Measurements from ENCODE around the gene TP53INP2. TPM values are rescaled to one million over a fixed set of nuclear protein-coding genes. Genes with fewer than 3 reads are reported as not detected.

TP53INP2 gene
- total and polyA plus RNA-seq, 2 of the 8 experiments (the other 6 are each of a cell fraction or from before 2014, with no cell fraction given) = 2.4 to 4.8 TPM

DNA sequence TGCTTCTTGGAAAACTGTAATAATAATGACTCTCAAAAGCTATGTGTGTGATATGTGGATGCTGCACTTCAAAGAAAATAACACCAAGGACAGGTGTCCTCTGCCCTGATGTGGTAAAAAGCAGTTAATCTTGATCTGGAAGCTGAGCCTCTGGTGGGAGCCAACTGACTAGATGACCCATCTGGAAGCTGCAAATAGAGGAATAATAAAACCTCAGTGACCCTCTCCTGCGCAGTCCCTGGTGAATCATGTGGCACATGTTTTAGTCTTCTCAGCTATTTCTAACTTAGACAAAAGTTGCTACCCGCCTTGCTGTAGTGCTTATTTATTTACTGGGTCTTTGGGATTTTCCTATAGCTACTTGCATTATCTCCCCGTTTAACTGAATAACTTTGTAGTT lies 47.3 kb downstream of the TP53INP2 start:
- TF ChIP-seq USF2 (IDR thresholded peaks at IDR 0.05; ENCODE audit: low read length) = no peak
- no peak for TF ChIP-seq ZNF274 (IDR thresholded peaks at IDR 0.05; ENCODE audit: borderline replicate concordance, extremely low read depth, low read length)
- TF ChIP-seq KDM4A (IDR thresholded peaks at IDR 0.05; ENCODE audit: low read depth, low read length, severe bottlenecking) = no peak
- no peak for TF ChIP-seq ATF3 (IDR thresholded peaks at IDR 0.05; ENCODE audit: insufficient read depth, low read depth, low read length)
- no peak for TF ChIP-seq ASH2L (IDR thresholded peaks at IDR 0.05; ENCODE audit: low read length)
- no peak for TF ChIP-seq POLR2A (IDR thresholded peaks at IDR 0.05; ENCODE audit: control extremely low read depth in 1 of 2, low read depth in 2 of 2, low read length in 2 of 2)
- no peak for TF ChIP-seq TAF7 (optimal IDR thresholded peaks at IDR 0.05; ENCODE audit: borderline replicate concordance, low read depth, low read length)
- TF ChIP-seq CBX5 (IDR thresholded peaks at IDR 0.05; ENCODE audit: low read depth, low read length) = no peak
- TF ChIP-seq MAX (IDR thresholded peaks at IDR 0.05) = no peak
- no peak for TF ChIP-seq BRCA1 (IDR thresholded peaks at IDR 0.05; ENCODE audit: low read depth, low read length)
- TF ChIP-seq SP1 (IDR thresholded peaks at IDR 0.05; ENCODE audit: low read depth, low read length) = no peak
- CTCF ChIA-PET (ENCODE audit: partially characterized antibody) = interaction anchor here (0.5 to 0.9 kb wide), 2 partner anchors 16 to 34 kb away, joined by 3 to 5 read pairs; no protein-coding TSS in a partner anchor

More for the DNA sequence above, 47.3 kb downstream of the TP53INP2 start:
- FAIRE-seq (no peak), DNase-seq (ENCODE audit: low read depth in 1 of 2, low spot score in 2 of 2) (no peak)
- no peak overlapping the region for H2BK12ac ChIP-seq (ENCODE audit: low read depth, low read length)
- H2BK15ac ChIP-seq (ENCODE audit: low read length) = no peak overlapping the region
- H4K8ac ChIP-seq (ENCODE audit: extremely low read depth, insufficient read depth, low read length) = no peak overlapping the region
- no peak overlapping the region for H3K18ac ChIP-seq (ENCODE audit: extremely low read depth, low read length)
- H3K56ac ChIP-seq (replicated peaks; ENCODE audit: insufficient read length, low read depth, low read length) = no peak overlapping the region
- no peak overlapping the region for H3K27ac ChIP-seq (ENCODE audit: low read depth, low read length)
- H3K14ac ChIP-seq (ENCODE audit: insufficient read length) = no peak overlapping the region
- H3K79me1 ChIP-seq (ENCODE audit: low read depth, low read length) = no peaks in the 10 kb centered on the region
- no peaks in the 10 kb centered on the region for H3K4me1 ChIP-seq (replicated peaks in 1 of 4; ENCODE audit: control insufficient read depth in 3 of 4, insufficient read depth in 4 of 4, low read length in 3 of 4)
- no peak overlapping the region for H2BK5ac ChIP-seq (ENCODE audit: low read depth, low read length)
- H2BK20ac ChIP-seq (ENCODE audit: low read length) = no peak overlapping the region
- H4K20me1 ChIP-seq (replicated peaks in 1 of 2; ENCODE audit: control insufficient read depth in 1 of 2, insufficient read depth in 2 of 2, low read length in 2 of 2) = peaks cover 0 to 2% of the 10 kb centered on the region in 2 experiments
- no peaks in the 10 kb centered on the region for H3K9me3 ChIP-seq (ENCODE audit: insufficient read depth in 2 of 2, low read depth in 1 of 2, low read length in 1 of 2)
- no peak overlapping the region for H3K4me3 ChIP-seq (ENCODE audit: extremely low read depth in 1 of 4, insufficient read depth in 2 of 4, low read depth in 3 of 4, low read length in 4 of 4)
- no peaks in the 10 kb centered on the region for H3K23me2 ChIP-seq (ENCODE audit: low read depth, low read length)
- POLR2A ChIA-PET (ENCODE audit: partially characterized antibody) = no interaction called here
- no peak overlapping the region for H4K91ac ChIP-seq (replicated peaks; ENCODE audit: insufficient read length, low read length)
- no peak overlapping the region for H2AK5ac ChIP-seq (ENCODE audit: low read depth, low read length)
- H2AFZ ChIP-seq (ENCODE audit: low read length) = no peak overlapping the region
- WGBS, 2 experiments (ENCODE audit: extremely low coverage in 1 of 2, insufficient coverage in 1 of 2, insufficient read length in 1 of 2, insufficient replicate concordance in 2 of 2, low coverage in 1 of 2, low lambda C conversion rate in 2 of 2, missing lambda C conversion rate in 1 of 2) = 89% methylated on average over 3 of the region's 3 CpGs; no CpG with 5 or more reads in 1 of the 2 experiments
- no peak overlapping the region for H2BK120ac ChIP-seq (replicated peaks; ENCODE audit: low read depth, low read length)
- no peak overlapping the region for H4K5ac ChIP-seq (ENCODE audit: insufficient read length, low read depth, low read length)
- H3K9ac ChIP-seq (replicated peaks in 1 of 4; ENCODE audit: extremely low read depth in 1 of 4, low read depth in 3 of 4, low read length in 3 of 4) = no peak overlapping the region
- no peak overlapping the region for H3K23ac ChIP-seq (ENCODE audit: insufficient read length)
- H3K36me3 ChIP-seq (ENCODE audit: control insufficient read depth in 2 of 4, insufficient read depth in 4 of 4, low read length in 3 of 4) = peaks cover 2 to 5% (median 4%) of the 10 kb centered on the region in 4 experiments; a peak in 6 of 8 replicates
- no peak overlapping the region for H3K4ac ChIP-seq (replicated peaks; ENCODE audit: insufficient read length, low read depth, low read length)
- H3K4me2 ChIP-seq (ENCODE audit: insufficient read depth in 1 of 2, low read depth in 2 of 2, low read length in 2 of 2) = no peak overlapping the region
- H3K27me3 ChIP-seq (replicated peaks in 1 of 4; ENCODE audit: control insufficient read depth in 3 of 4, extremely low read depth in 1 of 4, insufficient read depth in 3 of 4, low read length in 3 of 4) = no peaks in the 10 kb centered on the region
- no peaks in the 10 kb centered on the region for H3K79me2 ChIP-seq (ENCODE audit: control insufficient read depth in 1 of 2, insufficient read depth in 2 of 2, low read length in 2 of 2)
